Fibroblast of lung (primary cell): ENCODE measurements around the gene CHI3L2.

Source experiments
- CTCF ChIP-seq, 2 donors: IDR thresholded peaks in 1 of 2; conservative IDR thresholded peaks in 1 of 2; 1 replicate in 1 of 2; 2 replicates in 1 of 2; pipeline ENCODE4 v1.5.1; 2011 to 2012; ENCODE audit warnings: low read length in 2 of 2, control low read depth in 1 of 2, inconsistent platforms in 1 of 2, low read depth in 1 of 2, mild to moderate bottlenecking in 1 of 2
- EZH2 ChIP-seq: IDR thresholded peaks from 2 replicates; pipeline ENCODE4 v1.5.1; 2012; ENCODE audit warnings: low read length, control low read depth, mild to moderate bottlenecking; ENCODE audit errors: missing control alignments

DNA sequence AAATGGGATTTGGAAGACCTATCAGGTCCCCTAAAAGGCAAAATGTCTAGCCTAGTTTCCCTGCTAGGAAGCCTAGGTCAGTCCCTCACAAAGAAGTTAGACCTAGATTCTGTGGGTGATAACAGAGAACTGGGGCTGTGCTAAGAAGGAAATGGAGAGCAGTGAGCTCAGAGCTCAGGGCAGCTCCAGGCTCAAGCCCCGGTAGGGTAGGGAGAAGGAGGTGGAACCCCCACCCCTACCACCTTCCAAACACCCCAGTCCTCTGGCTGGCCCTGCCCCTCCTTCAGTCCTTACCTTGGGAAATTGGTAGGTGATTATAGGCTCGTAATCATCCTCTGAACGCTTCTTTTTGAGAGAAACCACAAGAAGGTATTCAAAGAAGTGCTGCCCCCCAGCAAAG lies 28.2 kb upstream of the CHI3L2 start:
- TF ChIP-seq CTCF (conservative IDR thresholded peaks at IDR 0.05 in 1 of 2, IDR thresholded peaks at IDR 0.05 in 1 of 2; ENCODE audit: low read depth in 1 of 2, low read length in 2 of 2) (no peak), EZH2 (no peak)
